ENCODE measurements around the gene DCANP1.

DNA sequence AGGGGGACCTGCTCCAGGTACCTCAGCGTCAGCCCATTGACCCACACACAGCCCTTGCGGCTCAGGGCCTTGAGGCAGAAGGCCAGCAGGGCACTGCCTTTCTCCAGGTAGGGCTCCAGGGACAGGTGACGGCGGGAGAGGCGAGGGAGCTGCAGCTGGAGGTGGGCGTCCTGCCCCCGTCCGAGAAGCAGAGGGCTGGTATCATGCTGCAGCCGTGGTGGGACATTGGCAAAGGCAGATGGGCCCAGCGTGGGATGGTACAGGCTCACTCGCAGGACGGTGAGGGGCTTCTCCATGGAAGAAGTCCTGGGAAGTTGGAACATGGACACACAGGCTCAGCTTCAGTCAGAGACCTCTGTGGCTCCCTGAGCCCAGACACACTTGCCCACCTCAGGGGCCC is 2.5 kb upstream of the DCANP1 start:
- TF ChIP-seq POLR2A (IDR thresholded peaks at IDR 0.05) (no peak), CTCF (IDR thresholded peaks at IDR 0.05) (no peak)

Measured in ovary (tissue), 3 donors.